ENCODE measurements around the gene SSTR5. TPM values are rescaled to one million over a fixed set of nuclear protein-coding genes. Genes with fewer than 3 reads are reported as not detected.

Gene SSTR5
- 0.28 to 0.72 TPM (median 0.35 TPM) in 5 replicates for total RNA-seq (2022; extraction: Qiagen RNA extraction)

DNA sequence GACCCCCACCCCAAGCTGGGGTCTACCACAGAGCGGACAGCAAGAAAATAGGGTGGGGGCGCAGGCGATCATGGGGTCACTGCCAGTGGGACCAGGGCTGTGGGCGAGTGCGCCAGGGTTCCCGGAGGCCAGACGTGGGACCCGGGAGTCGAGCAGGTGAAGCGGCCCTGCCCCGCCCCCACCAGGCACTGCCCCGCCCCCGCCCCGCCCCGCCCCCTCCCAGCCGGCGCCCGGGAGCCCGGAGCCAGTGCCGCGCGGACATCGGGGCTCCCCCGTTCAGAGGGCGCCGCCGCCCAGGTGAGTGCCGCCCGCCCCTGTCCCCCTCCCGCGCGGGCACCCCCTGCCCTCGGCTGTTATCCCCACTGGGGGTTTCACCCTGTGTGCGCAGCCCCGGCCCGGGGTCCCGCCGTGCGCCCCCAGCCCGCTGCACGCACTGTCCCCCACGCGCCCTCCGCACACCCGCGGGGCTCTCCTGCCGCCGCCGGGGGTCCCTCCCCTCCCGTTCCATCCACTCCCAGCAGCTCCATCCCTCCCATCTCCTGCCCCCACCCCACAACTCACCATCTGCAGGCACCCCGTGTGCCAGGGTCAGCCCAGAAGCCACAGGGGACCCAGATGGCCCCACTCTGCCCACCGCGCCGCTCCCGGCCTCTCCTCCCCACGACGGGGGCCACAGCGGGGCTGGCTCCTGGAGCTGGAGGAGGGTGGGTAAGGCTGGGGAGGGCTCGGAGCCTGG lies at the start of gene SSTR5:
Gene SSTR5, plus strand, starts transcription at position 222 of the 736 bp plus-strand sequence. CDS start 6,122 bp downstream, outside the sequence.

DNA sequence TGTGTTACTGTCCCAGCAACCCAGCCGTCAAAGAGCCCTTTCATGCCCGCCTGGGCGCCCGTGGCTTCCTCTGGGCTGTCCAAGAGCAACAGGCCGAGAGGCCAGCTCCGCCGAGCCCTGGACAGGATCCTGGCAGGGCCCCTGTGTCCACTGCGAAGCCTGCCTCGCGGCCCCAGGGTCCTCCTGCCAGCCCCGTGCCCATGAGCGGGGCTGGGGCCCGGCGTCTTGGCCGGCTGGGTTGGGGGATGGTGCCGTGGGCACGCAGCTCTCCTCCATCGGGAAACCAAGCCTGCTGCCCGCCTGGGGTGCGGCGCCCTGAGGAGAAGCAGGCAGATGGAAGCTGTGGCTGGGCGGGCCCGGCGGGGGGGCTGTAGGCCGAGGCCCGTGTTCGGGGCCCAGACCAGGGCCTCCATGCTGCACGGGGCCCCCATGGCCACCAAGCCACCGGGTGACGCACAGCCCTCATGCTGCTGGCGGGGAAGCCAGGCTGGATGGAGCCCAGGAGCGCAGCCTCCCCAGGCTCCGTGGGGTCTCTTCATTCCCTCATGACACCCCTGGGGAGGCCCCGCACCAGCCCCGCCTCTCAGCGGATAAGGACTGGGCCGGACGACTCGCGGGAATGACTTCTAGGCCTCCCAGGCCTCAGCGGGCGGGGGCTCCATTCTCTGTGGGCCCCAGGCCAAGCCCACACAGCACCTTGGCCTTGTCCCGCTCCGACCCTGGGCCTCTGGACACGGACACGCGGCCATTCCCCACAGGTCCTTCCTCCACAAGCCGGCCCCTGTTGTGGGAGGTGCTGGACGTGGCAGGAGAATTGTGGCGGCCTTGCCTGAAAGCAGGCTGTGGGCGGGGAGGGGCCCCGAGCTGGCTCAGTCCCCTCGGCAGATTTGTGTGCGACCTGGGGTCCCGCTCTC lies 23.9 kb downstream of the SSTR5 start, which contains the start of gene C1QTNF8:
Gene C1QTNF8, minus strand, starts transcription at position 76 of the 914 bp plus-strand sequence. CDS start 1,322 bp downstream, outside the sequence.

Other genes with a start within 250 kb of the SSTR5 start
- gene LMF1, start 101.8 kb upstream of the SSTR5 start, total RNA-seq (2022; extraction: Qiagen RNA extraction): 7.9 to 10.0 TPM (median 8.5 TPM) in 5 replicates
- 1.4 to 2.8 TPM (median 2.6 TPM) in 5 replicates for gene SOX8, start 91.0 kb upstream of the SSTR5 start, total RNA-seq (2022; extraction: Qiagen RNA extraction)
- gene C1QTNF8, start 23.5 kb downstream of the SSTR5 start, total RNA-seq (2022; extraction: Qiagen RNA extraction): not detected in 5 replicates
- gene CACNA1H, start 80.4 kb downstream of the SSTR5 start, total RNA-seq (2022; extraction: Qiagen RNA extraction): 9.8 to 17.8 TPM (median 15.9 TPM) in 5 replicates
- gene TPSG1, start 152.5 kb downstream of the SSTR5 start, total RNA-seq (2022; extraction: Qiagen RNA extraction): not detected in 5 replicates
- gene TPSB2, start 157.4 kb downstream of the SSTR5 start, total RNA-seq (2022; extraction: Qiagen RNA extraction): not detected in 5 replicates
- 0.15 TPM in 1 of 5 replicates, not detected in the others for gene TPSAB1, start 168.0 kb downstream of the SSTR5 start, total RNA-seq (2022; extraction: Qiagen RNA extraction)
- 0.11 TPM in 1 of 5 replicates, not detected in the others for gene TPSD1, start 183.3 kb downstream of the SSTR5 start, total RNA-seq (2022; extraction: Qiagen RNA extraction)
- 154 to 191 TPM (median 162 TPM) in 5 replicates for gene UBE2I, start 236.9 kb downstream of the SSTR5 start, total RNA-seq (2022; extraction: Qiagen RNA extraction)

Data from A549 treated with Mapracorat at 1 μM for 4 hours (cell line).